BE2C (cell line): ENCODE measurements around the gene PSME4.

ENCODE experiments used
- DNase-seq: peaks from one replicate; pipeline ENCODE4 v3.0.0-alpha.2; 2020
- H3K27me3 ChIP-seq: fragments of 250-450 bp; sonication (Bioruptor Pico); 2 replicates; pipeline ENCODE4 v1.5.1; 2020; ENCODE audit warnings: mild to moderate bottlenecking
- H3K36me3 ChIP-seq: fragments of 250-450 bp; sonication (Bioruptor Pico); 2 replicates; pipeline ENCODE4 v1.5.1; 2020; ENCODE audit warnings: mild to moderate bottlenecking
- H3K4me1 ChIP-seq: fragments of 250-450 bp; sonication (Bioruptor Pico); 2 replicates; pipeline ENCODE4 v1.5.1; 2020
- H3K4me3 ChIP-seq: 2 replicates; pipeline ENCODE4 v1.5.1; 2011; ENCODE audit warnings: low read depth, low read length
- H3K9me3 ChIP-seq: fragments of 250-450 bp; sonication (Bioruptor Pico); 2 replicates; pipeline ENCODE4 v1.5.1; 2020
- TF ChIP-seq, protein P1 (sequence below): IDR thresholded peaks from 2 replicates; pipeline ENCODE4 v1.5.1; 2012; ENCODE audit warnings: mild to moderate bottlenecking, low read depth, low read length

The PSME4 gene

DNA sequence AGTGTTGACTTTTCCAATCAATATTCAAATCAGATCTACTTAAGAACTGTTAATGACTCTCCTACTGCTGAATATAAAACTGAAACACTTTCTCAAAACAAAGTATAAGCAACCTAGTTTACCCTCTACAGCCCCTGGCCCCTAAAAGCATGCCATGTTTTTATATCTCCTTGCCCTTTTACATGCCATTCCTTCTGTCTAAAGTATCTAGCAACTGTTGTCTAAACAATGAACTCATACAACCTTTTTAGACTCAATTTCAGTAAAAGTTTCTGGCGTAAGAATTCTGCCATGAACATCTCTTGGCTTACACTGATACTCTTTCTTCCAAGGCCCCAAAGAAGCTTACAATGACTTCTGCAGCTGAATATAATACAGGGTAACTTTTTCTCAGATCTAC, 63.2 kb downstream of the PSME4 start:
- TF ChIP-seq, protein P1, sequence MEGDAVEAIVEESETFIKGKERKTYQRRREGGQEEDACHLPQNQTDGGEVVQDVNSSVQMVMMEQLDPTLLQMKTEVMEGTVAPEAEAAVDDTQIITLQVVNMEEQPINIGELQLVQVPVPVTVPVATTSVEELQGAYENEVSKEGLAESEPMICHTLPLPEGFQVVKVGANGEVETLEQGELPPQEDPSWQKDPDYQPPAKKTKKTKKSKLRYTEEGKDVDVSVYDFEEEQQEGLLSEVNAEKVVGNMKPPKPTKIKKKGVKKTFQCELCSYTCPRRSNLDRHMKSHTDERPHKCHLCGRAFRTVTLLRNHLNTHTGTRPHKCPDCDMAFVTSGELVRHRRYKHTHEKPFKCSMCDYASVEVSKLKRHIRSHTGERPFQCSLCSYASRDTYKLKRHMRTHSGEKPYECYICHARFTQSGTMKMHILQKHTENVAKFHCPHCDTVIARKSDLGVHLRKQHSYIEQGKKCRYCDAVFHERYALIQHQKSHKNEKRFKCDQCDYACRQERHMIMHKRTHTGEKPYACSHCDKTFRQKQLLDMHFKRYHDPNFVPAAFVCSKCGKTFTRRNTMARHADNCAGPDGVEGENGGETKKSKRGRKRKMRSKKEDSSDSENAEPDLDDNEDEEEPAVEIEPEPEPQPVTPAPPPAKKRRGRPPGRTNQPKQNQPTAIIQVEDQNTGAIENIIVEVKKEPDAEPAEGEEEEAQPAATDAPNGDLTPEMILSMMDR, result no peak
- Histone ChIP-seq H3K36me3 (peaks cover 18% of the 10 kb centered on the region), H3K4me1 (no peaks in the 10 kb centered on the region), H3K27me3 (no peaks in the 10 kb centered on the region), H3K4me3 (no peak overlapping the region), H3K9me3 (no peaks in the 10 kb centered on the region)
- DNase-seq, result no peak

DNA sequence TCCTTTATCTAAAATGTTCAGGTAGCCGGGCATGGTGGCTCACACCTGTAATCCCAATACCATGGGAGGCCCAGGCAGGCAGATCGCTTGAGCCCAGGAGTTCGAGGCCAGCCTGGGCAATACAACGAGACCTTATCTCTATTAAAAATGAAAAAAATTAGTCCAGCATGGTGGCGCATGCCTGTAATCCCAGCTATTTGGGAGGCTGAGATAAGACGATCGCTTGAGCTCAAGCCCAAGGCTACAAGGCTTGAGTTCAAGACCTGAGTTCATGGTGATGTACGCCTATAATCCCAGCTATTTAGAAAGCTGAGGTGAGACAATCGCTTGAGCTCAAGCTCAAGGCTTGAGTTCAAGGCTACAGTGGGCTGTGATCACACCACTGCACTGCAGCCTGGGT, 65.4 kb downstream of the PSME4 start:
- Histone ChIP-seq H3K36me3 (peaks cover 18% of the 10 kb centered on the region), H3K9me3 (no peaks in the 10 kb centered on the region), H3K4me1 (no peaks in the 10 kb centered on the region), H3K27me3 (no peaks in the 10 kb centered on the region), H3K4me3 (no peak overlapping the region)
- no peak for DNase-seq
- TF ChIP-seq, protein P1, result no peak

DNA sequence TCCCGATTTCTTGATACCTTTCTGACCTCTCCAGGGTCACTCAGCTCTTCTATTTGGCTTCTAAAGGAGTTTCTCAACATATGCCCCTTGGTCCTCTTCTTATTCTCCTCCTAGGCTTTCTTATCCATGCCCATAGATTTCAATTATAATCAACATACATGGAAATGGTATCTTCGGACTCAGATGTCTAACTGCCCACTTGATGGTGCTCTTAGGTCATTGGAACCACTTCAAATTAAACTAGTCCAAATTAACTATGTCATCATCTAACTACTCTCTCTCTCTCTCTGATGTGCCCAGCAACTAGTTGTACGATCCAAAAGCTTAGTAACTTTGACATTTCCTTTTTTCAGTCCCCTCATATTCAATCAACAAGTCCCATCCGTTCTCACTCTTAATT, 67.8 kb downstream of the PSME4 start:
- DNase-seq, result no peak
- Histone ChIP-seq H3K4me1 (no peaks in the 10 kb centered on the region), H3K9me3 (no peaks in the 10 kb centered on the region), H3K27me3 (no peaks in the 10 kb centered on the region), H3K4me3 (no peak overlapping the region), H3K36me3 (peaks cover 18% of the 10 kb centered on the region)
- TF ChIP-seq, protein P1, result no peak

DNA sequence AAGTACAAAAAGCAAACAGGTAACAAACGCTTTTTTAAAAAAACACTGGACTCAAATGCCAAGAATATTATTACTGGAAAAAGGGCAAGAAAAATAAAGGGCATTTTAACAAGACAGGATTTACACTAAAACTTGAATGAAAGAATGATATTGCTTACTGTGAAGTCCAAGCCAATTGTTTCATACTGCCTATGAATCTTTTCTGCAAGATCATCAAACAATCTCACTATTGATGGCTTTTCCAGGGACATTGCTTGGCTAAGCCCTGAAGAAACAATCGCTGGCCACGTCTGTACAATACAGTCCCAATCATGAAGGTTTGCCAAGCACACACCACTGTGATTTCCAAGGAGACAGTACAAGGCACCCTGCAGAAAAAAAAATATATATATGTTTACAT, 69.6 kb downstream of the PSME4 start:
- Histone ChIP-seq H3K9me3 (no peaks in the 10 kb centered on the region), H3K27me3 (no peaks in the 10 kb centered on the region), H3K4me3 (no peak overlapping the region), H3K4me1 (no peaks in the 10 kb centered on the region), H3K36me3 (peaks cover 8% of the 10 kb centered on the region)
- TF ChIP-seq, protein P1, result no peak
- no peak for DNase-seq

DNA sequence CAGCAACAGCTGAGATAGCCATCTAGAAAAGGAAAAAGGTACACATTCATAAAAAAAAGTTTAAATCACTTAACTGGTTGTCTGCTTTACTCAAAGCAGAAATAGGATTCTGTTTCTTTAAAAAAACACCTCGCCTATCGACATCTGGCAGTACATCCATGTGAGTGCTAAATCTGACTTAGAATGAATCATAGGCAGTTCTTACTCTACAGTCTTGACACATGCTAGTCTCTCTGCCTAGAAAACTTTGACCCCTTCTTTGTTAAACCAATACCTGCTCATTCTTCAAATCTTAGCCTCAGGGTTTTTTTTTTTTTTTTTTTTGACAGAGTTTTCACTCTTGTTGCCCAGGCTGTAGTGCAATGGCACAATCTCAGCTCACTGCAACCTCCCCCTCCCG, 73.9 kb downstream of the PSME4 start:
- TF ChIP-seq, protein P1, result no peak
- Histone ChIP-seq H3K4me1 (no peaks in the 10 kb centered on the region), H3K4me3 (no peak overlapping the region), H3K36me3 (peaks cover 15% of the 10 kb centered on the region; the same call in 1 of the 2 replicates), H3K27me3 (no peaks in the 10 kb centered on the region), H3K9me3 (no peaks in the 10 kb centered on the region)
- DNase-seq, result no peak

DNA sequence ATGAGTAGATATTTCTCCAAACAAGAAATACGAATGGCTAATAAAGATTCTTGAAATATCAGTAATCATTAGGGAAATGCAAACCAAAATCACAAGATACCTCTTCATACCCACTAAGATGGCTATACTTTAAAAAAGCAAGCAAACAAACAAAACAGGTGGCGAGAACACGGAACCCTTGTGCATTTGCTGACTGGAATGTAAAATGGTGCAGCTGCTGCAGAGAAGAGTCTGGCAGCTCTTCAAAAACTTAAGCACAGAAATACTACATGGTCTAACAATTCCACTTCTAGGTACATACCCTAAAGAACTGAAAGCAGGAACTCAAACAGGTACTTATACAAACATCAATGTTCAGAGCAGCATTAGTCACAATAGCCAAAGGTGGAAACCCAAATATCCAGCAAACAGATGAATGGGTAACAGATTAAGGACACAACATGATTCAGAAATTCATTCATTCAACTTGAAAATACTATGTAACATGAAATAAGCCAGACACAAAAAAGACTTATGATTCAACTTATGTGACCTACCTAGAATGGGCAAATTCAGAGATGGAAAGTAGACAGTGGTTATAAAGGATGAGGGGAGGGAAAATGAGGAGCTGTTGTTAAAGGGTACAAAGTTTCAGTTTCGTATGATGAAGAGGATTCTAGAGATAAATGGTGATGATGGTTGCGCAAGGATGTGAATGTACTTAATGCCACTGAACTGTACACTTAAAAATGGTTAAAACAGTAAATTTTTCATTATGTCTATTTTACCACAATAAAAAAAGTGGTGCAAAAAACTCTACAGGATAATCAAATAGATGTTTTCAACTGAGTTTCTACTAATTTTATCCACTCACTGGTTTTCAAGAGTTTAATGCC, 84.2 kb downstream of the PSME4 start:
- TF ChIP-seq, protein P1, result no peak
- no peaks in the 10 kb centered on the region for H3K4me1 ChIP-seq
- H3K36me3 ChIP-seq, result peaks cover 4% of the 10 kb centered on the region

More for the DNA sequence above, 84.2 kb downstream of the PSME4 start:
- no peak for DNase-seq
- H3K27me3 ChIP-seq, result no peaks in the 10 kb centered on the region
- no peak overlapping the region for H3K4me3 ChIP-seq
- H3K9me3 ChIP-seq, result no peaks in the 10 kb centered on the region
